ENCODE data around the gene MYZAP. TPM values are rescaled to one million over a fixed set of nuclear protein-coding genes. Genes with fewer than 3 reads are reported as not detected.

The MYZAP gene
- total and polyA plus RNA-seq, 7 donors, result 7.2 to 55.6 (median 39.1) TPM

DNA sequence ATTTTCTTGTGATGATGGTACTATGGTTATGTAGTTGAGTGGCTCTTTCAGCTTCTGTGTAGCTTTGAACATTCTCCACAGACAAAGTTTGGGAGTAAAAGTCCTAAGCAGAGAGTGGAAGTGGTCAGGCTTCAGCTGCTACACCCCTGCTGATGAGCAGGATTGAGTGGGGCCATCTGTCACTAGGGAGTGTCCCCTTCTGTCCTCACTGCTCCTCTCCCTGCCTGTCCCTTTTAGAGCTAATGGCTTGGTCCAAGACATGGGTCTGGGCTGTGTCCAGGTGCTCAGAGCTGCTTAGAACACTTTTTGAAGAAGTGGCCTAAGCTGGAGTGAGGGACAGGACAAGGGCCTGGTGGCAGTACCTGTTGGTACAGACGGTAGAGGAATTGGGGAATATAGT, 15.1 kb downstream of the MYZAP start:
- Histone ChIP-seq H3K27me3 (no peaks in the 10 kb centered on the region), H3K4me3 (no peak overlapping the region), H3K9me3 (no peaks in the 10 kb centered on the region), H3K36me3 (peaks cover 0 to 5% (median 0%) of the 10 kb centered on the region in 4 donors), H3K4me1 (peaks cover 0 to 46% (median 34%) of the 10 kb centered on the region in 4 donors), H3K27ac (peak overlapping the region in 1 of 4 donors; percentile 84)
- no peak for DNase-seq
- TF ChIP-seq EP300 (IDR thresholded peaks at IDR 0.05) (no peak), POLR2AphosphoS5 (IDR thresholded peaks at IDR 0.05) (no peak), POLR2A (IDR thresholded peaks at IDR 0.05) (no peak)
- TF ChIP-seq, protein P1, sequence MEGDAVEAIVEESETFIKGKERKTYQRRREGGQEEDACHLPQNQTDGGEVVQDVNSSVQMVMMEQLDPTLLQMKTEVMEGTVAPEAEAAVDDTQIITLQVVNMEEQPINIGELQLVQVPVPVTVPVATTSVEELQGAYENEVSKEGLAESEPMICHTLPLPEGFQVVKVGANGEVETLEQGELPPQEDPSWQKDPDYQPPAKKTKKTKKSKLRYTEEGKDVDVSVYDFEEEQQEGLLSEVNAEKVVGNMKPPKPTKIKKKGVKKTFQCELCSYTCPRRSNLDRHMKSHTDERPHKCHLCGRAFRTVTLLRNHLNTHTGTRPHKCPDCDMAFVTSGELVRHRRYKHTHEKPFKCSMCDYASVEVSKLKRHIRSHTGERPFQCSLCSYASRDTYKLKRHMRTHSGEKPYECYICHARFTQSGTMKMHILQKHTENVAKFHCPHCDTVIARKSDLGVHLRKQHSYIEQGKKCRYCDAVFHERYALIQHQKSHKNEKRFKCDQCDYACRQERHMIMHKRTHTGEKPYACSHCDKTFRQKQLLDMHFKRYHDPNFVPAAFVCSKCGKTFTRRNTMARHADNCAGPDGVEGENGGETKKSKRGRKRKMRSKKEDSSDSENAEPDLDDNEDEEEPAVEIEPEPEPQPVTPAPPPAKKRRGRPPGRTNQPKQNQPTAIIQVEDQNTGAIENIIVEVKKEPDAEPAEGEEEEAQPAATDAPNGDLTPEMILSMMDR (IDR thresholded peaks at IDR 0.05), result no peak
- intact Hi-C loops (cut with DNase I), result no loop called here
- WGBS, 2 donors, result 91 to 96% methylated on average over 1 of the region's 1 CpG

DNA sequence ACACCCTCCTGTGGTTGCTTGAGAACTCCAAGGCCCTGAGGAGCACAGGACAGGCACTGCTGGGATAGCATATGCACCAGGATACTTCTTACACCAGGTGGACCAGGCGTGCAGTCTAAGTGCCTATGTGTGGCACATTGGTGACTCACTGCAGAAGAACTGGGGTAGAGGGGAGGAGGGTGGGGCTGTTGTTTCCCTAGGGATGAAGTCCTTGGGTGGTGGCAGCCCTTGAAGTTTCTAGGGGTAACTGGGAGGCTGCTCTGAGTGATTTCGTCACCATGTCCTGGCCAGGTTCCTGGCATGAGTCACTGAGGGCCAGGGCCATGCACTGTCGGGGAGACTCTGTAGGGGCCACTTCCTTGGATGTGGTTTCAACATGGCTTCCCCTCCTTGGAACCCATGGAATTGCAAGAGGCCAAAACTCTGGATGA, 15.9 kb downstream of the MYZAP start:
- Histone ChIP-seq H3K4me1 (peaks cover 0 to 53% (median 42%) of the 10 kb centered on the region in 4 donors), H3K4me3 (no peak overlapping the region), H3K27ac (peak overlapping the region in 1 of 4 donors; percentile 84), H3K9me3 (no peaks in the 10 kb centered on the region), H3K27me3 (no peaks in the 10 kb centered on the region), H3K36me3 (peaks cover 0 to 5% (median 0%) of the 10 kb centered on the region in 4 donors)
- intact Hi-C loops (cut with DNase I), result no loop called here
- no peak for TF ChIP-seq EP300 (IDR thresholded peaks at IDR 0.05)
- no peak for TF ChIP-seq POLR2AphosphoS5 (IDR thresholded peaks at IDR 0.05)
- TF ChIP-seq, protein P1 (IDR thresholded peaks at IDR 0.05), result no peak
- no peak for TF ChIP-seq POLR2A (IDR thresholded peaks at IDR 0.05)
- WGBS, 2 donors, result 17 to 67% methylated on average over 3 of the region's 3 CpGs
- no peak for DNase-seq

DNA sequence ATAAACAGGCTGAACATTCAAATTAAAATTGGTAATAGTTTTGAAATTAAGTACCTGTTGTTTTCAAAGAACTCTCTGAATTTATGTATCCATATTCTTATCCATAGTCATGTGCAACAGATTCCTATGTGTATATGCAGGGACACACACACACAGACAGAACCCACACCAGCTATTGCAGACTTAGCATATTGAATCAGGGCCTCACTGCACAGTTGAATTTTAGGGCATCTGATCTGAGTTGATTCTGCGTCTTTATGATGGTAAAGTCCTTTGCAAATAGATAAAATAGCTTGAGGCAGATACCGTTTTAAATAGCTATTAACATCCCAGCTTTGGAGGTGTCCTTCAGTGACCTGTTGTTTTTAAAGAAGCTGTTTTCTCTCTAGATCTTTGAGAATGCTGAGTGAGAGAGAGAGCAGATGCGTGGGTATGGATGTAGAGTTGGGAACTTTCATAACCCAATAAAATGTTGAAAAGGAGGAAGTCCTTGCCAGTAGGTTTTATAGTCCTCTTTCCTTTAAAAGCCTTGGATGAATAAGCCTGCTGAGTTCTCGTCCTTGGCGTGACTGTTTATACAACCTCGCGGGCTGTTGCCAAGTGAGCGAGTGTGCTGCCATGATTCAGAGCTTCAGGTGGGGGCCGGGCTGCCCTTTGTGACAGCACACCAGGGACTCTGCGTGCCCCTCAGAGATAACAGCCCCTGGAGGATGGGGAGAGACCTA, 18.3 kb downstream of the MYZAP start:
- H3K9me3 ChIP-seq, result no peaks in the 10 kb centered on the region
- peak overlapping the region; percentile 73 to 84 (median 80) for H3K27ac ChIP-seq
- no peaks in the 10 kb centered on the region for H3K36me3 ChIP-seq
- TF ChIP-seq, protein P1 (IDR thresholded peaks at IDR 0.05), result no peak
- TF ChIP-seq EP300 (IDR thresholded peaks at IDR 0.05) (peak; percentile 38 to 88 (median 60)), POLR2A (IDR thresholded peaks at IDR 0.05) (no peak), POLR2AphosphoS5 (IDR thresholded peaks at IDR 0.05) (peak; percentile 54 to 87 (median 80))
- WGBS, 2 donors, result 8 to 54% methylated on average over 10 of the region's 10 CpGs
- DNase-seq, result peak; percentile 94
- H3K4me1 ChIP-seq, result peaks cover 0 to 47% (median 42%) of the 10 kb centered on the region in 4 donors
- intact Hi-C loops (cut with DNase I), result no loop called here
- no peaks in the 10 kb centered on the region for H3K27me3 ChIP-seq
- H3K4me3 ChIP-seq, result no peak overlapping the region

DNA sequence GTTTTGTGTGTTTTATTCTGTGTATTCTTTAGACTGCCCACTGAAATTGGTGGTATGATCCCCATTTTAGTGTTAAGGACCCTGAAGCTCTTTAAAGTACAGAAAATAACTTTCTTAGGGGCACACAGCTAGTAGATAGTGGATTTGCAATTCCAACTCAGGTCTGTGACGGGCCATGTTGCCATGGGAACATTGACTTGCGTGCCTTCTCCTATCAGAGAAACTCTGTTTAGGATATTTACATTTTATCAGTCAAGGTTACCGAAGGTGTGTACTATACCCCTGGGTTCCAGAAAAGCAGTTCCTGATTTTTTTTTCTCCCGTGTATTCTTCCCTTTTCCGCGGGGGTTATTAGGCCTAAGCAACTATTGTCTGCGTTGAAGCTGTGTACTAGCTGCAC, 19.4 kb downstream of the MYZAP start:
- intact Hi-C loops (cut with DNase I), result no loop called here
- TF ChIP-seq POLR2AphosphoS5 (IDR thresholded peaks at IDR 0.05), result no peak
- TF ChIP-seq, protein P1 (IDR thresholded peaks at IDR 0.05), result no peak
- TF ChIP-seq EP300 (IDR thresholded peaks at IDR 0.05), result no peak
- TF ChIP-seq POLR2A (IDR thresholded peaks at IDR 0.05), result no peak
- no peaks in the 10 kb centered on the region for H3K27me3 ChIP-seq
- no peaks in the 10 kb centered on the region for H3K36me3 ChIP-seq
- no peak overlapping the region for H3K4me3 ChIP-seq
- peak overlapping the region; percentile 73 to 84 (median 80) for H3K27ac ChIP-seq
- no peak for DNase-seq
- peaks cover 0 to 47% (median 42%) of the 10 kb centered on the region in 4 donors for H3K4me1 ChIP-seq
- WGBS, 2 donors, result 21 to 78% methylated on average over 7 of the region's 7 CpGs
- H3K9me3 ChIP-seq, result no peaks in the 10 kb centered on the region

All from sigmoid colon (tissue), 7 donors.